ENCODE measurements around the gene MRPS26. TPM values are rescaled to one million over a fixed set of nuclear protein-coding genes. Genes with fewer than 3 reads are reported as not detected.

MRPS26 gene
- total and polyA plus RNA-seq, 4 donors = 26.9 to 65.2 (median 40.3) TPM

DNA sequence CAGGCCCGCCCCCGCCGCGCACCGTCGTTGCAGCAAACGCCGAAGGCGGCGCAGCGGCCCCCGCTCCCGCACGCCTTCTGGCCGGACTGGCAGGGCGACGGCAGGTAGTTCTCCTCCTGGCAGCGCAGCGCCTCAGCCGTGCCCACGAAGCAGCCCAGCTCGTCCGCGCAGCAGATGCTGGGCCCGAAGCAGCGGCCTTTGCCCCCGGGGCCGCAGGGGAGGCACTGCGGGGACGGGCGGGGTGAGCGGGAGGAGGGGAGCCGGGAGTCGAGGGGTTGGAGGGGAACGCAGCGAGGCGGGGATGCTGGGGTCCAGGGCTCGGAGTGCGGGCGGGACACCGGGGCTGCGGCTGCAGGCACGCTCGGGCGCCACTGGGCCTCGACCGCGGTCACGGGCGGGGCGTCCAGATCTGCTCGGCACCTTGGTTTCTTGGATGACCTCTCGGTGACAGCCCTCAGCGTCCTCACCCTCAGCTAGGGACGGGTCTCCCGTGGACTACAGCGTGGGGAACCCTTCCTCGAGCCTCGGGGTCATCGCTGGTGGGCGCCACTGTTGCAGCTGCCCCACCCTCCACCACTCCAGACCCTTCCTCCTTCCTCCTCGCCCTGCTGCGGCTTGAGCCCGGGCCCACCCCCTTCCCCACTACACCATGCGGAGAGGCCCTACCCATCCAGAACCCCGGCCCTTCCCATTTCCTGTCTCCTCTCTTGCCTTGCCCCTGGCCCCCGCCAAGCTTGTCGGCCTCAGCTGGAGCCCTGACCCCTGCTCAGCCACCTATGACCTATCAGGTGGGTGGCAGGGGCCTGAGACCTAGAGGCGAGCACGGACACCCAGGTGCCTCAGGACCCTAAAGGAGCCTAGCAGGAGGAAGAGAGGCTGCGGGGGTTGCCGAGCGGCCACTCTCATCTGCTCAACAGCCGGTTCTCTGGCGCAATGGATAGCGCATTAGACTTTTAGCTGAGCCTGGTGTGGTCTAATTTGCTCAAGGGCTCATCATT is 37.4 kb downstream of the MRPS26 start:
- H3K4me1 ChIP-seq (ENCODE audit: control insufficient read depth in 4 of 4, insufficient read depth in 4 of 4, low read length in 3 of 4) = peaks cover 13 to 26% (median 16%) of the 10 kb centered on the region in 4 donors
- TF ChIP-seq HNF4A (conservative IDR thresholded peaks at IDR 0.05) (peak; percentile 26 to 57), YY1 (IDR thresholded peaks at IDR 0.05) (no peak)
- no peaks in the 10 kb centered on the region for H3K36me3 ChIP-seq (ENCODE audit: control insufficient read depth in 4 of 4, insufficient read depth in 3 of 4, low read depth in 1 of 4, low read length in 3 of 4)
- H3K27ac ChIP-seq (ENCODE audit: low read depth in 1 of 2, low read length in 2 of 2) = no peak overlapping the region
- WGBS = 22% methylated on average over 76 of the region's 76 CpGs
- peak overlapping the region in 1 of 3 donors; percentile 31 for H3K4me3 ChIP-seq (ENCODE audit: low read depth in 1 of 3, low read length in 3 of 3)
- no peaks in the 10 kb centered on the region for H3K9me3 ChIP-seq (ENCODE audit: control insufficient read depth in 4 of 4, low read length in 3 of 4)
- peaks cover 0 to under 1% (median 0%) of the 10 kb centered on the region in 4 donors for H3K27me3 ChIP-seq (ENCODE audit: control insufficient read depth in 4 of 4, insufficient read depth in 4 of 4, low read length in 3 of 4)
- no peak for DNase-seq (ENCODE audit: low spot score)
- H3K9ac ChIP-seq (ENCODE audit: low read depth in 1 of 2, low read length in 2 of 2) = no peak overlapping the region

DNA sequence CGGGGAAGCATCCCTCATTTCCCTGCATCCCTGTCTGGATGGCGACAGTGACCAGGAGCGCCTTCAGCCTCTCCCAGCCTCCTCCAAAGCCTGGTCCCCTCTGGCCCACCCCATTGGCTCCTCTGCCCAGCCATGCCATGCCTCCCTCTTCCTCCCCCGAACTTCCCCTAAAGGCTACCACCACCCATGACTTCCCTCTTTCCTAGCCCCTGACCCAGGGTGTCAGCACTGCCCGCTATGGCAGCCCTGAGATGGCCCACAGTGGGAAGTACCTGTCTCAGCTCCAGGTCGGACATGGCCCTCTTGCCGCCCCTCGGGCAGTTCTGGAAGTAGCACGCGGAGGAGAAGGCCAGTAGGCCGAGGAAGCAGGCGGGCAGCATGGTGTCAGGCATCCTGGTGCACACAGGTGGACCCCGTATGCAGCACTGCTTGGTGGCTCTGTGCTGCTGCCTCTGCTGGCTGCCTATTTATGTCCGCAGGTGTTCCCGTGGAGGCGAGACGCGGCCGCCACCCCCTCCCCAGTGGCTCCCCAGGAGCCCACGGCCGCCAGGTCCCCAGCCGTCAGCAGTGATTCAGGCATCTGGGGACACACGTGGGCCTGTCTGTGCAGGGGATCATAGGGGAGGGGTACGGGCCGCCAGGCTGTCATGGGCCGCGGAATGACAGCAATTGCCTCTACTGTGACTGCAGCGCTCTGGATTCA is 38.6 kb downstream of the MRPS26 start, which contains the start of gene AVP:
Gene AVP, minus strand, starts transcription at position 442 of the 703 bp plus-strand sequence. Its CDS starts 50 bp downstream, at position 392.
- Histone ChIP-seq H3K9ac (ENCODE audit: low read depth in 1 of 2, low read length in 2 of 2) (no peak within 1 kb of the TSS), H3K4me1 (ENCODE audit: control insufficient read depth in 4 of 4, insufficient read depth in 4 of 4, low read length in 3 of 4) (peaks cover 13 to 26% (median 16%) of the 10 kb centered on the region in 4 donors), H3K27ac (ENCODE audit: low read depth in 1 of 2, low read length in 2 of 2) (no peak within 1 kb of the TSS), H3K27me3 (ENCODE audit: control insufficient read depth in 4 of 4, insufficient read depth in 4 of 4, low read length in 3 of 4) (peaks cover 0 to 2% (median 0%) of the 10 kb centered on the region in 4 donors), H3K9me3 (ENCODE audit: control insufficient read depth in 4 of 4, low read length in 3 of 4) (no peaks in the 10 kb centered on the region), H3K36me3 (ENCODE audit: control insufficient read depth in 4 of 4, insufficient read depth in 3 of 4, low read depth in 1 of 4, low read length in 3 of 4) (no peaks in the 10 kb centered on the region), H3K4me3 (ENCODE audit: low read depth in 1 of 3, low read length in 3 of 3) (no peak within 1 kb of the TSS)
- 87% methylated on average over 28 of the region's 28 CpGs for WGBS
- no peak for TF ChIP-seq RXRA (IDR thresholded peaks at IDR 0.05)
- TF ChIP-seq, protein P1, sequence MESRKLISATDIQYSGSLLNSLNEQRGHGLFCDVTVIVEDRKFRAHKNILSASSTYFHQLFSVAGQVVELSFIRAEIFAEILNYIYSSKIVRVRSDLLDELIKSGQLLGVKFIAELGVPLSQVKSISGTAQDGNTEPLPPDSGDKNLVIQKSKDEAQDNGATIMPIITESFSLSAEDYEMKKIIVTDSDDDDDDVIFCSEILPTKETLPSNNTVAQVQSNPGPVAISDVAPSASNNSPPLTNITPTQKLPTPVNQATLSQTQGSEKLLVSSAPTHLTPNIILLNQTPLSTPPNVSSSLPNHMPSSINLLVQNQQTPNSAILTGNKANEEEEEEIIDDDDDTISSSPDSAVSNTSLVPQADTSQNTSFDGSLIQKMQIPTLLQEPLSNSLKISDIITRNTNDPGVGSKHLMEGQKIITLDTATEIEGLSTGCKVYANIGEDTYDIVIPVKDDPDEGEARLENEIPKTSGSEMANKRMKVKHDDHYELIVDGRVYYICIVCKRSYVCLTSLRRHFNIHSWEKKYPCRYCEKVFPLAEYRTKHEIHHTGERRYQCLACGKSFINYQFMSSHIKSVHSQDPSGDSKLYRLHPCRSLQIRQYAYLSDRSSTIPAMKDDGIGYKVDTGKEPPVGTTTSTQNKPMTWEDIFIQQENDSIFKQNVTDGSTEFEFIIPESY (IDR thresholded peaks at IDR 0.05) = no peak
- DNase-seq (ENCODE audit: low spot score) = no peak

GRCh38 chr20:3084986-3085360 is 39.1 kb downstream of the MRPS26 start:
- no peak for DNase-seq (ENCODE audit: low spot score)
- Histone ChIP-seq H3K27me3 (ENCODE audit: control insufficient read depth in 4 of 4, insufficient read depth in 4 of 4, low read length in 3 of 4) (peaks cover 0 to 2% (median 0%) of the 10 kb centered on the region in 4 donors), H3K9me3 (ENCODE audit: control insufficient read depth in 4 of 4, low read length in 3 of 4) (no peaks in the 10 kb centered on the region), H3K36me3 (ENCODE audit: control insufficient read depth in 4 of 4, insufficient read depth in 3 of 4, low read depth in 1 of 4, low read length in 3 of 4) (no peaks in the 10 kb centered on the region), H3K4me1 (ENCODE audit: control insufficient read depth in 4 of 4, insufficient read depth in 4 of 4, low read length in 3 of 4) (peaks cover 13 to 26% (median 16%) of the 10 kb centered on the region in 4 donors), H3K27ac (ENCODE audit: low read depth in 1 of 2, low read length in 2 of 2) (no peak overlapping the region), H3K9ac (ENCODE audit: low read depth in 1 of 2, low read length in 2 of 2) (no peak overlapping the region), H3K4me3 (ENCODE audit: low read depth in 1 of 3, low read length in 3 of 3) (no peak overlapping the region)
- 89% methylated on average over 7 of the region's 7 CpGs for WGBS
- TF ChIP-seq REST (IDR thresholded peaks at IDR 0.05) = no peak
- no peak for TF ChIP-seq HNF4G (IDR thresholded peaks at IDR 0.05)
- no peak for TF ChIP-seq GABPA (IDR thresholded peaks at IDR 0.05 in 1 of 2, conservative IDR thresholded peaks at IDR 0.05 in 1 of 2)
